GM12865 (cell line): ENCODE data around the gene GRIA1.

Experiments used
- DNase-seq: peaks from one replicate; pipeline ENCODE4 v3.0.0; 2010; ENCODE audit warnings: low read depth
- H3K4me3 ChIP-seq: 2 replicates; pipeline ENCODE4 v1.5.1; 2011; ENCODE audit warnings: mild to moderate bottlenecking, low read depth, low read length, control low read depth
- TF ChIP-seq, protein P1 (sequence below): IDR thresholded peaks from 2 replicates; pipeline ENCODE4 v1.5.1; 2011; ENCODE audit warnings: low read length, control low read depth, low read depth, inconsistent platforms; ENCODE audit not compliant: insufficient read depth; ENCODE audit errors: missing control alignments

The GRIA1 gene

DNA sequence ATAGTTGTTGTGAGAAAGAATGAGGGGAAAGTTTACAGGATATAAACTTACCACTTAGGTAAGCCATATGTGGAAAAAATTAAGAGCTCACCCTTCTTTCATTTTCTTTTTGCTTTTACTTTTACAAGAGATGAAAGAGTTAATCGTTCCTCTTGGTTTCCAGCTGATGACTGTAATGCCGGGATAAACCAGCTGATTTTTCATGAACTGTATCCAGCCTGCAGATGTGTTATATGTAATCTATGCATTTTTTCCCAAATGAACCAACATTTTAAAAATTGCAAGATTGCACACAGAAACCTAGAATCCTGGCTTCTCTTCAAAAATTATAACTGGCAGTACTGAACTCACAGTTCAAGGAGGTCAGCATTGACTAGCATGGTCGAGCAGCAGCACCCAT lies 185.9 kb downstream of the GRIA1 start:
- no peak overlapping the region for H3K4me3 ChIP-seq
- DNase-seq: no peak
- TF ChIP-seq, protein P1, sequence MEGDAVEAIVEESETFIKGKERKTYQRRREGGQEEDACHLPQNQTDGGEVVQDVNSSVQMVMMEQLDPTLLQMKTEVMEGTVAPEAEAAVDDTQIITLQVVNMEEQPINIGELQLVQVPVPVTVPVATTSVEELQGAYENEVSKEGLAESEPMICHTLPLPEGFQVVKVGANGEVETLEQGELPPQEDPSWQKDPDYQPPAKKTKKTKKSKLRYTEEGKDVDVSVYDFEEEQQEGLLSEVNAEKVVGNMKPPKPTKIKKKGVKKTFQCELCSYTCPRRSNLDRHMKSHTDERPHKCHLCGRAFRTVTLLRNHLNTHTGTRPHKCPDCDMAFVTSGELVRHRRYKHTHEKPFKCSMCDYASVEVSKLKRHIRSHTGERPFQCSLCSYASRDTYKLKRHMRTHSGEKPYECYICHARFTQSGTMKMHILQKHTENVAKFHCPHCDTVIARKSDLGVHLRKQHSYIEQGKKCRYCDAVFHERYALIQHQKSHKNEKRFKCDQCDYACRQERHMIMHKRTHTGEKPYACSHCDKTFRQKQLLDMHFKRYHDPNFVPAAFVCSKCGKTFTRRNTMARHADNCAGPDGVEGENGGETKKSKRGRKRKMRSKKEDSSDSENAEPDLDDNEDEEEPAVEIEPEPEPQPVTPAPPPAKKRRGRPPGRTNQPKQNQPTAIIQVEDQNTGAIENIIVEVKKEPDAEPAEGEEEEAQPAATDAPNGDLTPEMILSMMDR: no peak

DNA sequence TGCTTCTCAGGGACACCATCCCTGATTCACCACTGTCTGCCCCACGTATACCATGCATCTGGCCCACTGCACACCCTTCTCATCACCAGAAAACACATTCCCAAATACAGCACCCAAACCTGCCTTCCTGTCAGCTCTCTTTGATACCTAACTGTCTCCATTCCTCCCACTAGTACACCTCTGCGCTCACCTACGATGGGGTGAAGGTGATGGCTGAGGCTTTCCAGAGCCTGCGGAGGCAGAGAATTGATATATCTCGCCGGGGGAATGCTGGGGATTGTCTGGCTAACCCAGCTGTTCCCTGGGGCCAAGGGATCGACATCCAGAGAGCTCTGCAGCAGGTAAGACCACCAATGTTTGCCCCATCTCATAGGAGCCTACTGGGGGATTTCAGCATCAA lies 186.4 kb downstream of the GRIA1 start:
- TF ChIP-seq, protein P1: no peak
- no peak for DNase-seq
- H3K4me3 ChIP-seq: no peak overlapping the region

DNA sequence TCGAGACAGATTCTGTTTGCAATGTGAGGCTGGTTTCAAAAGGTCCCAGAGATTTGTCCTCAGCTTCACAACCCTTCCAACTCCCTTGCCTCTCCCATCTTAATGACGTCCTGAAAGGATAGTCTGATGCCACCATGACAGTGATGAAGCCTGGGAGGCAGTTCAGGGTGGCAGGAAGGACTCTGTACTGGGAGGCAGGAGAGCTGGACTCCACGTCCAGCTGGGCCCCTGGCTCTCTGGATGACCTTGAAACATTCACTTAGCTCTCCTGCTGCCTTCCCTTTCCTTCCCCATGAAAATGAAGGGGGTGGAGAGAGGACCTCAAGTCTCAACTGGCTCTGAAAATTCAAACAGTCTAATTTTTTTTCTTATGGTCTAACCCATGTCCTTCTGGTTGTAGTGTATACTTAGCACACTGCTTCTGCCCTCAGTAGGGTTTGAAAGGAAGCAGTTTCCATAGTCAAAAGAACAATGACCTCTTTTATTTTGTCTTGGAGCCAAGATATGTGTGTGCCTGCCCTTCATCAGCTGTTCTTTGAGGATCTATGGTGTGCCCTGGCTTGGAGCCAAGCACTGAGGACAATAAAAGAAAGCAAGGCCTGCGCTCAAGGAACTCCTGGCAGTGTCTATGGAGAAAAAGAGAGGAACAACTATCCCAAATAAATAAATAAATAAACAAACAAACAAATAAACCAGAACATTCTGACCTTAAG lies 188.3 kb downstream of the GRIA1 start:
- no peak overlapping the region for H3K4me3 ChIP-seq
- no peak for DNase-seq
- TF ChIP-seq, protein P1: no peak

DNA sequence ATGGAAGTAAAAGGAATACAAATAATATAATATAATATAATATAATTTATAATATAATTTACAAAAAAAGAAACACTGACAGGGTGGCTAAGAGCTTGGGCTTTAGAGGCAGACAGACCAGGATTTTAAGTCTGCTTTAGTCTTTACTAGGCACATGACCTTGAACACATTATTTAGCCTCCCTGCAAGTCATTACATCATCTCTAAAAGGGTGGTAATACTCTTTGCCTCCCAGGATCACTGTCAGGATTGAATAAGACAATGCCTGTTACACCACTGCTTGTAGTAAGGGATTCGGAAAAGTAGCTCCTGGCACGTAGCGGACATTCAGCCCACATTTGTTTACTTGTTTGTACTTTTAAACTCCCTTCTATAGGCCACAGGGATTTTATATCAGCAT lies 199.8 kb downstream of the GRIA1 start:
- DNase-seq: no peak
- TF ChIP-seq, protein P1: no peak
- H3K4me3 ChIP-seq: no peak overlapping the region

DNA sequence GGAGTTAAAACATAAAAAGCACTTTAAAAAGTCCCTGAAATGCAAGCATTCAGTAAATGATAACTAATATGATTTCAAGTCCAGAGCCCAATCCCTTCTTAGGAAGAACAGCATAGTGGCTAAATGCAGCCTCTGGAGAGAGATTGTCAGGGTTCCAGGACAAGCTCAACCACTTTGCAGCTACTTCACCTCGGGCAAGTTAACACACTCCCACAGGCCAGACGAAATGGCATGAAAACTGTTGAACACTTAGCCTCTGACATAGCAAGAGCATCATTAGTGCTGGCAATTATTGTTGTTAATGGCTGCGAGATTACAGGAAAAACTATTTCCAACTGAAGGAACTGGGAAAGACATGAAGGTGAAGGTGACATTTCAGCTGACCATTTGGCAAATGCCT lies 205.8 kb downstream of the GRIA1 start:
- no peak for DNase-seq
- TF ChIP-seq, protein P1: no peak
- no peak overlapping the region for H3K4me3 ChIP-seq

DNA sequence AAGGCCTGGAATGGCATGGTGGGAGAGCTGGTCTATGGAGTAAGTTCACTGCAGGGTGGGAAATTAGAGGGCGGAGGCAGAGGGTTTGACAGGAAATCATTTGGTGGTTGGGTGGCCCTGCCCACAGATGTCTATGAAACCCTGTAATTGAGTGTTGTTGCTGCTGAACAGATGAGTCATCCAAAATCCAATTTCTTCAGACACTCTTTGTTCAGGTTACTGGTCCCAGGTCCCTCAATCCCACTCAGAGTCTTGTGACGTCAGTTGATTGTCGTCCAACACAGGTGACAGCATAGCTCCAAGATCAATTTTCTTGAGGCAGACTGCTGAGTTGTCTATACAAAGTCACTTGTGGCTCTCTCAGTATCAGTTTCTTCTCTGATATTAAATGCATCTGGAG lies 208.6 kb downstream of the GRIA1 start:
- no peak for DNase-seq
- TF ChIP-seq, protein P1: no peak
- no peak overlapping the region for H3K4me3 ChIP-seq

DNA sequence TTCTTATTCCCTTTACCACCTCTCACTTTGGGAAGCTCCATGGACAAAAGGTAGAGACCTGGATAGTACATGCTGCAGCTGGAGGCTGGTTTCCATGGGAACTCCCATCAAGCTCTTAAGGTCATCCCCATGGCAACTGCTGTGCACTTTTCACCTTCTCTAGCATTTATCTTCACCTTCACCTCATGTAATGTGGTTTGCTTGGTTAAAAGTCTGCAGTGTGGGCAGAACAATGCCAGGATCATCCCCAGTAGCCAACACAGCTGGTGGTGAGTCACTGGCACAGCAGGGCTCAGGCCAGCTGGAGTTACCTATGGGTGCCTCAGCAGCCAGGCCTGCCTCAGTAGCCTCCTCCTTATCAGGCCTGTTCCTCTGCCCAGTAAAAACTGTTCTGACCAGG lies 210.5 kb downstream of the GRIA1 start:
- TF ChIP-seq, protein P1: no peak
- DNase-seq: no peak

More for the DNA sequence above, 210.5 kb downstream of the GRIA1 start:
- H3K4me3 ChIP-seq: no peak overlapping the region
